ENCODE measurements around the gene SLC27A2. TPM values are rescaled to one million over a fixed set of nuclear protein-coding genes. Genes with fewer than 3 reads are reported as not detected.

The SLC27A2 gene
- total RNA-seq, 1 experiment from 2014 or later: 0.77 TPM

- ChIA-PET POLR2A (ENCODE audit: low non-redundant PET) (no interaction called here), CTCF (no interaction called here)
- no peaks in the 10 kb centered on the region for H3K4me1 ChIP-seq (ENCODE audit: insufficient read depth, low read length, poor library complexity, severe bottlenecking)
- no peak for DNase-seq (ENCODE audit: low spot score)
- H3K4me3 ChIP-seq (ENCODE audit: low read depth, low read length, poor library complexity, severe bottlenecking): no peak overlapping the region
- BruUV-seq (replicated peaks): no TSS peak
- intact Hi-C loops (cut with micrococcal nuclease; ENCODE audit: unreplicated experiment): no loop called here
- no peaks in the 10 kb centered on the region for H3K9me3 ChIP-seq (ENCODE audit: low read depth, low read length, poor library complexity, severe bottlenecking)
- no peaks in the 10 kb centered on the region for H3K27me3 ChIP-seq (replicated peaks; ENCODE audit: insufficient read depth, low read depth, low read length, poor library complexity)
- H3K27ac ChIP-seq (ENCODE audit: low read depth, low read length, poor library complexity, severe bottlenecking): no peak overlapping the region
- TF ChIP-seq EZH2 (IDR thresholded peaks at IDR 0.05; ENCODE audit: borderline replicate concordance, low read depth, low read length, poor library complexity, severe bottlenecking) (no peak), CTCF (conservative IDR thresholded peaks at IDR 0.05; ENCODE audit: low read depth, low read length) (no peak)
- no peaks in the 10 kb centered on the region for H3K36me3 ChIP-seq (ENCODE audit: insufficient read depth, low read length, poor library complexity, severe bottlenecking)
These were observed 67.1 kb downstream of the SLC27A2 start for GRCh38 chr15:50248994-50249582.

DNA sequence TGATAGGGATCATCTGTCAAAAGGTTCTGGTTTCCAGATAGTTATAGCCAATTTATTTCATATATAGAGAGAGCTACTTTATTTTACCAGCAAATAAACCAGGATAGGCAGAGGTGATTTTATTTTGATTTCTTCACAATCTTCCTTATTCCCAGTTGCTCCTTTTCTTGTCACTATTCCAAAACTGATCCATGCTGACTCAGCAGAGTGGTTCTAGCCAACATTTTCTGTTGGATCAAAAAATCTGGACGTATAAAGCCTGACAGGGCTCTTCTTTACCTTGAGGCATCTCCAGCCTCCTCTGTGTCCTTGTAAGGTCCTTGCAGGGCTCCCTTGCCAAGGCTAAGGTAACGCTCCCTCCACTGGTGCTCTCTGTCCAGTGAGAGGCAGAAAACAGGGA lies 67.7 kb downstream of the SLC27A2 start:
- BruUV-seq (replicated peaks): no TSS peak
- no peak for DNase-seq (ENCODE audit: low spot score)
- H3K27ac ChIP-seq (ENCODE audit: low read depth, low read length, poor library complexity, severe bottlenecking): no peak overlapping the region
- ChIA-PET CTCF (no interaction called here), POLR2A (ENCODE audit: low non-redundant PET) (no interaction called here)
- no peak for TF ChIP-seq CTCF (conservative IDR thresholded peaks at IDR 0.05; ENCODE audit: low read depth, low read length)
- no peak for TF ChIP-seq EZH2 (IDR thresholded peaks at IDR 0.05; ENCODE audit: borderline replicate concordance, low read depth, low read length, poor library complexity, severe bottlenecking)
- no peaks in the 10 kb centered on the region for H3K27me3 ChIP-seq (replicated peaks; ENCODE audit: insufficient read depth, low read depth, low read length, poor library complexity)
- H3K36me3 ChIP-seq (ENCODE audit: insufficient read depth, low read length, poor library complexity, severe bottlenecking): no peaks in the 10 kb centered on the region
- no peaks in the 10 kb centered on the region for H3K9me3 ChIP-seq (ENCODE audit: low read depth, low read length, poor library complexity, severe bottlenecking)
- intact Hi-C loops (cut with micrococcal nuclease; ENCODE audit: unreplicated experiment): no loop called here
- H3K4me3 ChIP-seq (ENCODE audit: low read depth, low read length, poor library complexity, severe bottlenecking): no peak overlapping the region
- H3K4me1 ChIP-seq (ENCODE audit: insufficient read depth, low read length, poor library complexity, severe bottlenecking): no peaks in the 10 kb centered on the region

- no peak for DNase-seq (ENCODE audit: low spot score)
- Histone ChIP-seq H3K4me3 (ENCODE audit: low read depth, low read length, poor library complexity, severe bottlenecking) (no peak overlapping the region), H3K27ac (ENCODE audit: low read depth, low read length, poor library complexity, severe bottlenecking) (no peak overlapping the region), H3K9me3 (ENCODE audit: low read depth, low read length, poor library complexity, severe bottlenecking) (no peaks in the 10 kb centered on the region), H3K4me1 (ENCODE audit: insufficient read depth, low read length, poor library complexity, severe bottlenecking) (no peaks in the 10 kb centered on the region), H3K36me3 (ENCODE audit: insufficient read depth, low read length, poor library complexity, severe bottlenecking) (no peaks in the 10 kb centered on the region), H3K27me3 (replicated peaks; ENCODE audit: insufficient read depth, low read depth, low read length, poor library complexity) (no peaks in the 10 kb centered on the region)
- ChIA-PET POLR2A (ENCODE audit: low non-redundant PET) (no interaction called here), CTCF (interaction anchor here (0.7 kb wide), 1 partner anchor 255 kb away, joined by 3 read pairs; no protein-coding TSS in a partner anchor)
- BruUV-seq (replicated peaks): no TSS peak
- intact Hi-C loops (cut with micrococcal nuclease; ENCODE audit: unreplicated experiment): no loop called here
- TF ChIP-seq CTCF (conservative IDR thresholded peaks at IDR 0.05; ENCODE audit: low read depth, low read length) (no peak), EZH2 (IDR thresholded peaks at IDR 0.05; ENCODE audit: borderline replicate concordance, low read depth, low read length, poor library complexity, severe bottlenecking) (no peak)
These were observed 68.9 kb downstream of the SLC27A2 start for GRCh38 chr15:50250760-50251394.
